Breast epithelium (tissue), 3 donors: Measurements from ENCODE around the gene BMX.

Experiments used
- POLR2A ChIP-seq: fragments of 450-650 bp; IDR thresholded peaks from one replicate; pipeline ENCODE4 v1.6.1; 2016; ENCODE audit warnings: antibody characterized with exemption, mild to moderate bottlenecking, moderate library complexity
- POLR2AphosphoS5 ChIP-seq, 3 donors: sonication (generic); formaldehyde crosslinking; IDR thresholded peaks; one replicate each; pipeline ENCODE4 v1.6.1; 2017; ENCODE audit warnings: antibody characterized with exemption in 3 of 3
- TF ChIP-seq, protein P1 (sequence below), 3 donors: fragments of 450-650 bp; IDR thresholded peaks; one replicate each; pipeline ENCODE4 v1.5.1; 2016 to 2017; ENCODE audit warnings: antibody characterized with exemption in 3 of 3, mild to moderate bottlenecking in 3 of 3, moderate library complexity in 3 of 3

DNA sequence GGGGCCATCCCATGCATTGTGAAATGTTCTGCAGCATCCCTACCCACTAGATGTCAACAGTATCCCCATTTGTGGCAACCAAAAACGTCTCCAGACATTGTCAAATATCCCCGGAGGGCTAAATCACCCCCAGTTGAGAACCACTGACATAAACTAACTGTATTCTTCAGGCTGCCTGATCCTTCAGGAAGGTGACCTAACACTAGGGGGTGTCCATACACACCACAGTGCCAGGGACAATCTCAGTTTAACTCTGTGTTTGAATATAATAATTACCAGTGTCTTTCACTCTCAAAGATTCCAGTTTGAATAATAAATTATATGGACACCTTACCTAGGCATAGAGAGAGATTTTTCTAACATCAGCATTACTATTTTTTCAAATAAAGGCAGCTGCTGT lies 93.8 kb downstream of the BMX start:
- TF ChIP-seq POLR2A (no peak), POLR2AphosphoS5 (IDR thresholded peaks at IDR 0.05) (no peak)
- TF ChIP-seq, protein P1, sequence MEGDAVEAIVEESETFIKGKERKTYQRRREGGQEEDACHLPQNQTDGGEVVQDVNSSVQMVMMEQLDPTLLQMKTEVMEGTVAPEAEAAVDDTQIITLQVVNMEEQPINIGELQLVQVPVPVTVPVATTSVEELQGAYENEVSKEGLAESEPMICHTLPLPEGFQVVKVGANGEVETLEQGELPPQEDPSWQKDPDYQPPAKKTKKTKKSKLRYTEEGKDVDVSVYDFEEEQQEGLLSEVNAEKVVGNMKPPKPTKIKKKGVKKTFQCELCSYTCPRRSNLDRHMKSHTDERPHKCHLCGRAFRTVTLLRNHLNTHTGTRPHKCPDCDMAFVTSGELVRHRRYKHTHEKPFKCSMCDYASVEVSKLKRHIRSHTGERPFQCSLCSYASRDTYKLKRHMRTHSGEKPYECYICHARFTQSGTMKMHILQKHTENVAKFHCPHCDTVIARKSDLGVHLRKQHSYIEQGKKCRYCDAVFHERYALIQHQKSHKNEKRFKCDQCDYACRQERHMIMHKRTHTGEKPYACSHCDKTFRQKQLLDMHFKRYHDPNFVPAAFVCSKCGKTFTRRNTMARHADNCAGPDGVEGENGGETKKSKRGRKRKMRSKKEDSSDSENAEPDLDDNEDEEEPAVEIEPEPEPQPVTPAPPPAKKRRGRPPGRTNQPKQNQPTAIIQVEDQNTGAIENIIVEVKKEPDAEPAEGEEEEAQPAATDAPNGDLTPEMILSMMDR (IDR thresholded peaks at IDR 0.05), result no peak
